Measurements from ENCODE around the gene ADM5.

DNA sequence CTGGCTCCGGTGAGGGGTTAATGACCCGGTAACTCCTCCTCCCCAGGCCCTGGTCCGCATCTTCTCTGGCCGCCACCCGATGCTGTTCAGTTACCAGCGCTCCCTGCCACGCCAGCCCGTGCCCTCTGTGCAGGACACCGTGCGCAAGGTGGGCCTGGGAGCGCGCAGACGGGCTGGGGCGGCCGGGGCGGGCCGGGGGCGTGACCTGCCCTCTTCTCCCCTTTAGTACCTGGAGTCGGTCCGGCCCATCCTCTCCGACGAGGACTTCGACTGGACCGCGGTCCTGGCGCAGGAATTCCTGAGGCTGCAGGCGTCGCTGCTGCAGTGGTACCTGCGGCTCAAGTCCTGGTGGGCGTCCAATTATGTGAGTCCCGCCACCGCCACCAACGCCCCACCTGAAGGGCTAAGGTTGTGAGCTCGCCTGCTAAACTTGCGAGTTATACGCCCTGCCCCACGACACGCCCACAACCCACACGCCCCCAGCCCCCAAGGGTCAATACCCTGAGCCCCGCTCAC lies 11.9 kb downstream of the ADM5 start:
- TF ChIP-seq, protein P1, sequence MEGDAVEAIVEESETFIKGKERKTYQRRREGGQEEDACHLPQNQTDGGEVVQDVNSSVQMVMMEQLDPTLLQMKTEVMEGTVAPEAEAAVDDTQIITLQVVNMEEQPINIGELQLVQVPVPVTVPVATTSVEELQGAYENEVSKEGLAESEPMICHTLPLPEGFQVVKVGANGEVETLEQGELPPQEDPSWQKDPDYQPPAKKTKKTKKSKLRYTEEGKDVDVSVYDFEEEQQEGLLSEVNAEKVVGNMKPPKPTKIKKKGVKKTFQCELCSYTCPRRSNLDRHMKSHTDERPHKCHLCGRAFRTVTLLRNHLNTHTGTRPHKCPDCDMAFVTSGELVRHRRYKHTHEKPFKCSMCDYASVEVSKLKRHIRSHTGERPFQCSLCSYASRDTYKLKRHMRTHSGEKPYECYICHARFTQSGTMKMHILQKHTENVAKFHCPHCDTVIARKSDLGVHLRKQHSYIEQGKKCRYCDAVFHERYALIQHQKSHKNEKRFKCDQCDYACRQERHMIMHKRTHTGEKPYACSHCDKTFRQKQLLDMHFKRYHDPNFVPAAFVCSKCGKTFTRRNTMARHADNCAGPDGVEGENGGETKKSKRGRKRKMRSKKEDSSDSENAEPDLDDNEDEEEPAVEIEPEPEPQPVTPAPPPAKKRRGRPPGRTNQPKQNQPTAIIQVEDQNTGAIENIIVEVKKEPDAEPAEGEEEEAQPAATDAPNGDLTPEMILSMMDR (IDR thresholded peaks at IDR 0.05), result no peak
- no peak for TF ChIP-seq GATA2 (CRISPR knock-in tag; IDR thresholded peaks at IDR 0.05)
